OCI-M1 (cell line): ENCODE data around the gene ZNF423.
"Not testable (repeated sequence)": the region's sequence is repeated elsewhere in the genome, so short reads cannot be mapped to it uniquely, and the experiment has no call there.

Source experiments
- DNase-seq: peaks from one replicate; lab custom pipeline; 2025; lab: John Stamatoyannopoulos, UW

Gene ZNF423

GRCh38 chr16:49871824-49872223 is 15.9 kb upstream of the ZNF423 start:
- DNase-seq, result not testable (repeated sequence)

GRCh38 chr16:49869731-49870130 is 13.8 kb upstream of the ZNF423 start:
- no peak for DNase-seq

GRCh38 chr16:49867796-49868668 is 12.1 kb upstream of the ZNF423 start:
- no peak for DNase-seq

GRCh38 chr16:49867234-49867633 is 11.3 kb upstream of the ZNF423 start:
- no peak for DNase-seq

- DNase-seq, result no peak
Observed at GRCh38 chr16:49866595-49867071, 10.7 kb upstream of the ZNF423 start.

- DNase-seq, result no peak
Observed at GRCh38 chr16:49862694-49863093, 6.8 kb upstream of the ZNF423 start.

GRCh38 chr16:49861299-49861698 is 5.4 kb upstream of the ZNF423 start:
- DNase-seq, result no peak

- DNase-seq, result no peak
Observed at GRCh38 chr16:49860593-49860992, 4.7 kb upstream of the ZNF423 start.

GRCh38 chr16:49859125-49859811 is 3.4 kb upstream of the ZNF423 start:
- no peak for DNase-seq

GRCh38 chr16:49858200-49859124 is 2.5 kb upstream of the ZNF423 start:
- DNase-seq, result no peak

- DNase-seq, result peak; percentile 40
Observed at GRCh38 chr16:49857423-49858181, 1.7 kb upstream of the ZNF423 start.

- peak; percentile 39 for DNase-seq
Observed at GRCh38 chr16:49856672-49857330, 889 bp upstream of the ZNF423 start.

- DNase-seq, result peak; percentile 6
Observed at GRCh38 chr16:49855280-49855821, 561 bp downstream of the ZNF423 start.

GRCh38 chr16:49854796-49855203 is 1.1 kb downstream of the ZNF423 start:
- DNase-seq, result no peak

- no peak for DNase-seq
Observed at GRCh38 chr16:49854188-49854795, 1.6 kb downstream of the ZNF423 start.

- DNase-seq, result no peak
Observed at GRCh38 chr16:49852279-49852678, 3.6 kb downstream of the ZNF423 start.

GRCh38 chr16:49851468-49851787 is 4.5 kb downstream of the ZNF423 start:
- DNase-seq, result no peak

GRCh38 chr16:49850558-49851467 is 5.1 kb downstream of the ZNF423 start:
- no peak for DNase-seq

- no peak for DNase-seq
Observed at GRCh38 chr16:49849754-49850108, 6.2 kb downstream of the ZNF423 start.
